Measurements from ENCODE around the gene BCAS3.
"Not testable (repeated sequence)": the region's sequence is repeated elsewhere in the genome, so short reads cannot be mapped to it uniquely, and the experiment has no call there.

The BCAS3 gene

GRCh38 chr17:60952747-60953146 is 275.1 kb downstream of the BCAS3 start:
- DNase-seq (no peak), ATAC-seq (no peak)
- Mint-ChIP-seq H3K27ac (no peak overlapping the region), H3K9me3 (peaks cover 7% of the 10 kb centered on the region), H3K4me3 (no peak overlapping the region), H3K4me1 (no peaks in the 10 kb centered on the region), H3K36me3 (ENCODE audit: low read depth) (peaks cover 7% of the 10 kb centered on the region), H3K27me3 (no peaks in the 10 kb centered on the region)

GRCh38 chr17:60959011-60959410 is 281.4 kb downstream of the BCAS3 start:
- no peak overlapping the region for H3K4me3 Mint-ChIP-seq
- no peaks in the 10 kb centered on the region for H3K27me3 Mint-ChIP-seq
- DNase-seq: no peak
- H3K36me3 Mint-ChIP-seq (ENCODE audit: low read depth): peaks cover 15% of the 10 kb centered on the region
- no peaks in the 10 kb centered on the region for H3K4me1 Mint-ChIP-seq
- H3K27ac Mint-ChIP-seq: no peak overlapping the region
- peaks cover 14% of the 10 kb centered on the region for H3K9me3 Mint-ChIP-seq
- ATAC-seq: no peak

GRCh38 chr17:60959696-60960095 is 282.0 kb downstream of the BCAS3 start:
- no peak for DNase-seq
- H3K9me3 Mint-ChIP-seq: peaks cover 20% of the 10 kb centered on the region
- H3K36me3 Mint-ChIP-seq (ENCODE audit: low read depth): peaks cover 15% of the 10 kb centered on the region
- ATAC-seq: no peak
- no peak overlapping the region for H3K27ac Mint-ChIP-seq
- H3K27me3 Mint-ChIP-seq: no peaks in the 10 kb centered on the region
- no peak overlapping the region for H3K4me3 Mint-ChIP-seq
- no peaks in the 10 kb centered on the region for H3K4me1 Mint-ChIP-seq

- H3K36me3 Mint-ChIP-seq (ENCODE audit: low read depth): peaks cover 15% of the 10 kb centered on the region
- no peaks in the 10 kb centered on the region for H3K27me3 Mint-ChIP-seq
- ATAC-seq (no peak), DNase-seq (no peak)
- H3K4me3 Mint-ChIP-seq: no peak overlapping the region
- no peak overlapping the region for H3K27ac Mint-ChIP-seq
- peaks cover 23% of the 10 kb centered on the region for H3K9me3 Mint-ChIP-seq
- no peaks in the 10 kb centered on the region for H3K4me1 Mint-ChIP-seq
Measured at GRCh38 chr17:60960398-60961065, 282.9 kb downstream of the BCAS3 start.

- Mint-ChIP-seq H3K4me1 (no peaks in the 10 kb centered on the region), H3K36me3 (ENCODE audit: low read depth) (peaks cover 23% of the 10 kb centered on the region), H3K27ac (no peak overlapping the region)
Measured at GRCh38 chr17:60964160-60964559, 286.5 kb downstream of the BCAS3 start.

GRCh38 chr17:60968266-60968665 is 290.6 kb downstream of the BCAS3 start:
- Mint-ChIP-seq H3K9me3 (peaks cover 34% of the 10 kb centered on the region), H3K4me3 (no peak overlapping the region)

More at GRCh38 chr17:60964160-60964559, 286.5 kb downstream of the BCAS3 start:
- ATAC-seq: no peak
- Mint-ChIP-seq H3K4me3 (no peak overlapping the region), H3K9me3 (peaks cover 44% of the 10 kb centered on the region), H3K27me3 (no peaks in the 10 kb centered on the region)
- no peak for DNase-seq

GRCh38 chr17:60969500-60970037 is 291.9 kb downstream of the BCAS3 start:
- no peak overlapping the region for H3K27ac Mint-ChIP-seq
- H3K4me3 Mint-ChIP-seq: no peak overlapping the region
- peaks cover 25% of the 10 kb centered on the region for H3K9me3 Mint-ChIP-seq
- DNase-seq: no peak
- H3K4me1 Mint-ChIP-seq: no peaks in the 10 kb centered on the region
- peaks cover 10% of the 10 kb centered on the region for H3K36me3 Mint-ChIP-seq (ENCODE audit: low read depth)
- no peak for ATAC-seq
- H3K27me3 Mint-ChIP-seq: no peaks in the 10 kb centered on the region

More at GRCh38 chr17:60968266-60968665, 290.6 kb downstream of the BCAS3 start:
- ATAC-seq: no peak
- Mint-ChIP-seq H3K27me3 (no peaks in the 10 kb centered on the region), H3K36me3 (ENCODE audit: low read depth) (peaks cover 15% of the 10 kb centered on the region), H3K4me1 (no peaks in the 10 kb centered on the region), H3K27ac (no peak overlapping the region)
- DNase-seq: no peak

GRCh38 chr17:60970741-60971140 is 293.1 kb downstream of the BCAS3 start:
- Mint-ChIP-seq H3K4me3 (no peak overlapping the region), H3K36me3 (ENCODE audit: low read depth) (peaks cover 10% of the 10 kb centered on the region), H3K9me3 (peaks cover 21% of the 10 kb centered on the region), H3K27ac (no peak overlapping the region), H3K27me3 (no peaks in the 10 kb centered on the region), H3K4me1 (no peaks in the 10 kb centered on the region)
- no peak for ATAC-seq
- DNase-seq: no peak

- no peak overlapping the region for H3K4me3 Mint-ChIP-seq
- H3K9me3 Mint-ChIP-seq: peaks cover 14% of the 10 kb centered on the region
- H3K4me1 Mint-ChIP-seq: no peaks in the 10 kb centered on the region
- DNase-seq (peak; percentile 42), ATAC-seq (no peak)
- H3K27ac Mint-ChIP-seq: no peak overlapping the region
- no peaks in the 10 kb centered on the region for H3K27me3 Mint-ChIP-seq
- H3K36me3 Mint-ChIP-seq (ENCODE audit: low read depth): peaks cover 10% of the 10 kb centered on the region
Measured at GRCh38 chr17:60971515-60972369, 294.1 kb downstream of the BCAS3 start.

GRCh38 chr17:60976861-60977260 is 299.2 kb downstream of the BCAS3 start:
- H3K27me3 Mint-ChIP-seq; ATAC-seq; H3K36me3 Mint-ChIP-seq (ENCODE audit: low read depth); H3K4me1 Mint-ChIP-seq; DNase-seq; H3K27ac Mint-ChIP-seq; H3K4me3 Mint-ChIP-seq; H3K9me3 Mint-ChIP-seq: not testable (repeated sequence)

GRCh38 chr17:60989379-60989778 is 311.7 kb downstream of the BCAS3 start:
- no peak for ATAC-seq
- no peak overlapping the region for H3K27ac Mint-ChIP-seq
- H3K9me3 Mint-ChIP-seq: no peaks in the 10 kb centered on the region
- H3K27me3 Mint-ChIP-seq: no peaks in the 10 kb centered on the region
- H3K4me3 Mint-ChIP-seq: no peak overlapping the region
- H3K4me1 Mint-ChIP-seq: no peaks in the 10 kb centered on the region
- peaks cover 4% of the 10 kb centered on the region for H3K36me3 Mint-ChIP-seq (ENCODE audit: low read depth)
- DNase-seq: no peak

- Mint-ChIP-seq H3K4me1 (no peaks in the 10 kb centered on the region), H3K36me3 (ENCODE audit: low read depth) (peaks cover 4% of the 10 kb centered on the region), H3K27ac (no peak overlapping the region), H3K9me3 (no peaks in the 10 kb centered on the region), H3K27me3 (no peaks in the 10 kb centered on the region), H3K4me3 (no peak overlapping the region)
- ATAC-seq: no peak
- no peak for DNase-seq
Measured at GRCh38 chr17:60989846-60990245, 312.2 kb downstream of the BCAS3 start.

- Mint-ChIP-seq H3K9me3 (no peaks in the 10 kb centered on the region), H3K4me3 (no peak overlapping the region), H3K4me1 (no peaks in the 10 kb centered on the region), H3K27ac (no peak overlapping the region), H3K36me3 (ENCODE audit: low read depth) (peaks cover 4% of the 10 kb centered on the region), H3K27me3 (no peaks in the 10 kb centered on the region)
- ATAC-seq (no peak), DNase-seq (no peak)
Measured at GRCh38 chr17:60993497-60993896, 315.8 kb downstream of the BCAS3 start.

GRCh38 chr17:60995680-60996079 is 318.0 kb downstream of the BCAS3 start:
- no peak for ATAC-seq
- Mint-ChIP-seq H3K27ac (no peak overlapping the region), H3K4me3 (no peak overlapping the region), H3K27me3 (no peaks in the 10 kb centered on the region), H3K9me3 (no peaks in the 10 kb centered on the region), H3K36me3 (ENCODE audit: low read depth) (peaks cover 4% of the 10 kb centered on the region), H3K4me1 (no peaks in the 10 kb centered on the region)
- DNase-seq: no peak

- DNase-seq (no peak), ATAC-seq (no peak)
- H3K27ac Mint-ChIP-seq: no peak overlapping the region
- H3K36me3 Mint-ChIP-seq (ENCODE audit: low read depth): no peaks in the 10 kb centered on the region
- no peaks in the 10 kb centered on the region for H3K9me3 Mint-ChIP-seq
- H3K27me3 Mint-ChIP-seq: no peaks in the 10 kb centered on the region
- H3K4me1 Mint-ChIP-seq: no peaks in the 10 kb centered on the region
- no peak overlapping the region for H3K4me3 Mint-ChIP-seq
Measured at GRCh38 chr17:61000911-61001310, 323.3 kb downstream of the BCAS3 start.

All from activated naive CD8-positive, alpha-beta T cell treated with anti-CD3 and anti-CD28 coated beads, Interleukin-2, amount 50 U/mL, for 24 hours (primary cell).